Neural crest cell (in vitro differentiated cells): ENCODE data around the gene FFAR4. TPM values are rescaled to one million over a fixed set of nuclear protein-coding genes. Genes with fewer than 3 reads are reported as not detected.

Source experiments
- DNase-seq: peaks from one replicate; pipeline ENCODE4 v3.0.0; 2021; ENCODE audit warnings: low read depth, mixed read lengths, low spot score
- H3K27ac Mint-ChIP-seq: one replicate; pipeline ENCODE4 v1.8.0; 2021; ENCODE audit warnings: mild to moderate bottlenecking, mixed read lengths; ENCODE audit not compliant: unreplicated experiment
- H3K27me3 Mint-ChIP-seq: 2 replicates; pipeline ENCODE4 v1.8.0; 2021; ENCODE audit warnings: low read depth, mild to moderate bottlenecking, mixed read lengths
- H3K36me3 Mint-ChIP-seq: 2 replicates; pipeline ENCODE4 v1.8.0; 2021; ENCODE audit warnings: low read depth, mild to moderate bottlenecking, mixed read lengths
- H3K4me1 Mint-ChIP-seq: 2 replicates; pipeline ENCODE4 v1.8.0; 2021; ENCODE audit warnings: mixed read lengths
- H3K4me3 Mint-ChIP-seq: one replicate; pipeline ENCODE4 v1.8.0; 2021; ENCODE audit warnings: mild to moderate bottlenecking, mixed read lengths
- H3K9me3 Mint-ChIP-seq: 2 replicates; pipeline ENCODE4 v1.8.0; 2021; ENCODE audit warnings: mixed read lengths
- CTCF ChIP-seq: fragments of 200-600 bp; sonication (generic); conservative IDR thresholded peaks from 2 replicates; pipeline ENCODE4 v1.5.0; 2021; ENCODE audit warnings: antibody characterized with exemption, mild to moderate bottlenecking
- total RNA-seq: library from RNA; stranded (reverse); gene quantifications from 2 replicates; pipeline ENCODE4 v1.2.1, GENCODE V29; 2021

FFAR4 gene
- total RNA-seq, 1 donor from 2014 or later: 0.09 TPM

DNA sequence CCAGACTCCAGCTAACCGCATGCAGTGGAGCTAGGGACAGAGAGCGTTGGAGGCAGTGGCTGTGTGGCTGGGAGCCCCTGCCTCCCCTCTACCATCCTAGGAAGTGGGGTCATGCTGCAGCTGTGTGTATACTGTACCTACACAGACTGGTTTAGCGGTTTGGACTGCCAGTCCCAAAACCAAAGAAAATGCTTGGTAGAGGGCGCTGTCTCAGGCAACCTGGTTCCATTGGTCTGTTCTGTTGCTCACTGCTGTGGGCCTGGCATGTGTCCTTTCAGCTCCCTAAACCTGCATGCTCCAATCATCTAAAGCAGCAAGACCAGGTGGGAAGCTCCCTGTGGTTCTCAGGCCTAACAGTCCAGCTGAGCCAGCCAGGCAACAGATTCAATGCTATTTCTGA, 30.1 kb downstream of the FFAR4 start:
- Mint-ChIP-seq H3K4me3 (no peak overlapping the region), H3K4me1 (peaks cover 9% of the 10 kb centered on the region), H3K36me3 (no peaks in the 10 kb centered on the region), H3K27me3 (peaks cover 32% of the 10 kb centered on the region), H3K9me3 (no peaks in the 10 kb centered on the region), H3K27ac (no peak overlapping the region)
- DNase-seq: no peak
- TF ChIP-seq CTCF: no peak

- Mint-ChIP-seq H3K36me3 (no peaks in the 10 kb centered on the region), H3K27me3 (peaks cover 38% of the 10 kb centered on the region), H3K9me3 (no peaks in the 10 kb centered on the region), H3K4me3 (no peak overlapping the region), H3K4me1 (peaks cover 7% of the 10 kb centered on the region), H3K27ac (no peak overlapping the region)
- no peak for TF ChIP-seq CTCF
- DNase-seq: no peak
Measured at GRCh38 chr10:93597075-93597599, 30.7 kb downstream of the FFAR4 start.

DNA sequence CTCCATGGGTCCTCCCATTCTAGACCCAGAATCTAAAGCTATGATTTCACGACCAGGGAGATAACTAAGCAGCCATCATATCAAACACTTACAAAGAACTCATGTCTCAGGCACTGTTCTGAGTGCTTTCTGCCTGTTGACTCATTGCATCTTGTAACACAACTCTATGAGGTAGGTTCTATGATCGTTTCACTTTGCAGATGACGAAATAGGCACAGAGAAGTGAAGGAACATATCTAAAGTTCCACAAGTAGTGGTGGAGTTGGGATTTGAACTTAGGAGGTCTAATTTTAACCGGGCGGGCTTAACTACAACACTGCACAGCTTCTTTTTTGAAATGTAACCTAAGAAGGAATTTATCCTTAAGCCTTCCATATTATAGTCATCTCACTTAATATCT, 31.7 kb downstream of the FFAR4 start:
- H3K4me3 Mint-ChIP-seq: no peak overlapping the region
- no peak overlapping the region for H3K27ac Mint-ChIP-seq
- H3K4me1 Mint-ChIP-seq: peaks cover 4% of the 10 kb centered on the region
- no peak for DNase-seq
- H3K9me3 Mint-ChIP-seq: no peaks in the 10 kb centered on the region
- peaks cover 48% of the 10 kb centered on the region for H3K27me3 Mint-ChIP-seq
- no peaks in the 10 kb centered on the region for H3K36me3 Mint-ChIP-seq
- no peak for TF ChIP-seq CTCF

DNA sequence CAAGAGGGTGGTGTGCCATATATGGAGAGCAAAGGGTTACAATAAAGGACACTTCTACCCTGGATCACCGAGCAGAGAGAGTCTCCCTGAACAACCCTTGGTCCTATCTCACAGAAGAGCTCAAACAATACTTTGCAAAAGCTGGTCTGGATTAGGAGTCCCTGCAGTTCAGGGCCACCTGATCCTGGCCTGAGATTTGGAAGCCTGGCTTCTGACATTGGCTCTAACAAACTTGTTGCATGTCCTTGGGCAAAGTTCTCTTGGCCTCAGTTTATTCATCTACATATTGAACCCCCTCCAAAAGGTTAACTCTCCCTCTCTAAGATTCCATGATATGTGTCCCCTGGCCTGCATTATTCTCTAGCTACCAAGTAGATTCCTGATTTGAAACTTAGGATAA, 32.9 kb downstream of the FFAR4 start:
- no peak for DNase-seq
- no peaks in the 10 kb centered on the region for H3K36me3 Mint-ChIP-seq
- H3K4me3 Mint-ChIP-seq: no peak overlapping the region
- peaks cover 60% of the 10 kb centered on the region for H3K27me3 Mint-ChIP-seq
- TF ChIP-seq CTCF: no peak
- no peaks in the 10 kb centered on the region for H3K9me3 Mint-ChIP-seq
- peaks cover 4% of the 10 kb centered on the region for H3K4me1 Mint-ChIP-seq
- no peak overlapping the region for H3K27ac Mint-ChIP-seq

- DNase-seq: no peak
- H3K9me3 Mint-ChIP-seq: no peaks in the 10 kb centered on the region
- H3K27me3 Mint-ChIP-seq: peaks cover 64% of the 10 kb centered on the region
- no peaks in the 10 kb centered on the region for H3K36me3 Mint-ChIP-seq
- peak overlapping the region; percentile 52 for H3K4me3 Mint-ChIP-seq
- no peak for TF ChIP-seq CTCF
- no peak overlapping the region for H3K27ac Mint-ChIP-seq
- H3K4me1 Mint-ChIP-seq: peaks cover 4% of the 10 kb centered on the region
Measured at GRCh38 chr10:93599778-93600177, 33.3 kb downstream of the FFAR4 start.
